GM10248 (cell line): ENCODE measurements around the gene FNDC10.

Experiments
- CTCF ChIA-PET: fragments of 300-600 bp; sonication (Branson Sonifier 250); formaldehyde crosslinking; extraction: SDS; loops from one replicate; lab custom pipeline; 2021; ENCODE audit warnings: antibody characterized with exemption; lab: Yijun Ruan, JAX
- POLR2A ChIA-PET: fragments of 350-650 bp; sonication (Branson Sonifier 250); formaldehyde crosslinking; extraction: SDS; loops from one replicate; lab custom pipeline; 2020; ENCODE audit warnings: antibody characterized with exemption; lab: Yijun Ruan, JAX
- DNase-seq: peaks from one replicate; pipeline ENCODE4 v3.0.0; 2012; ENCODE audit errors: extremely low spot score
- CTCF ChIP-seq: IDR thresholded peaks from 2 replicates; pipeline ENCODE4 v1.5.1; 2012; ENCODE audit warnings: mild to moderate bottlenecking, low read depth; ENCODE audit errors: extremely low read depth, missing control alignments, control extremely low read depth

FNDC10 gene

GRCh38 chr1:1613509-1614082, 13.7 kb upstream of the FNDC10 start:
- DNase-seq, result no peak
- no peak for TF ChIP-seq CTCF
- CTCF ChIA-PET, result interaction anchor here (0.8 to 1.6 kb wide), 4 partner anchors 9 to 65 kb away, joined by 3 to 4 read pairs (median 3); no protein-coding TSS in a partner anchor
- POLR2A ChIA-PET, result no interaction called here

- POLR2A ChIA-PET, result interaction anchor here (0.6 kb wide), 1 partner anchor 521 kb away, joined by 3 read pairs; no protein-coding TSS in a partner anchor
- TF ChIP-seq CTCF, result no peak
- CTCF ChIA-PET, result interaction anchor here (0.8 to 1.9 kb wide), 3 partner anchors 10 to 18 kb away, joined by 3 to 6 read pairs (median 3); no protein-coding TSS in a partner anchor
- no peak for DNase-seq
These were observed 12.1 kb upstream of the FNDC10 start for GRCh38 chr1:1612104-1612400.

- TF ChIP-seq CTCF, result no peak
- CTCF ChIA-PET, result interaction anchor here (1.9 kb wide), 1 partner anchor 9 kb away, joined by 6 read pairs; no protein-coding TSS in a partner anchor
- POLR2A ChIA-PET, result no interaction called here
- DNase-seq, result no peak
These were observed 10.9 kb upstream of the FNDC10 start for GRCh38 chr1:1610796-1611195.

- no peak for DNase-seq
- no peak for TF ChIP-seq CTCF
- ChIA-PET CTCF (no interaction called here), POLR2A (no interaction called here)
These were observed 10.0 kb upstream of the FNDC10 start for GRCh38 chr1:1609822-1610485.

GRCh38 chr1:1606232-1606631, 6.3 kb upstream of the FNDC10 start:
- POLR2A ChIA-PET, result no interaction called here
- no peak for DNase-seq
- CTCF ChIA-PET, result no interaction called here
- no peak for TF ChIP-seq CTCF

- CTCF ChIA-PET, result no interaction called here
- TF ChIP-seq CTCF, result no peak
- no peak for DNase-seq
- POLR2A ChIA-PET, result no interaction called here
These were observed 5.8 kb upstream of the FNDC10 start for GRCh38 chr1:1605724-1606123.
